NCI-H774 (cell line): Measurements from ENCODE around the gene FAF2.
"Not testable (repeated sequence)": the region's sequence is repeated elsewhere in the genome, so short reads cannot be mapped to it uniquely, and the experiment has no call there.

Experiments used
- DNase-seq: peaks from one replicate; lab custom pipeline; 2025; lab: John Stamatoyannopoulos, UW

The FAF2 gene

DNA sequence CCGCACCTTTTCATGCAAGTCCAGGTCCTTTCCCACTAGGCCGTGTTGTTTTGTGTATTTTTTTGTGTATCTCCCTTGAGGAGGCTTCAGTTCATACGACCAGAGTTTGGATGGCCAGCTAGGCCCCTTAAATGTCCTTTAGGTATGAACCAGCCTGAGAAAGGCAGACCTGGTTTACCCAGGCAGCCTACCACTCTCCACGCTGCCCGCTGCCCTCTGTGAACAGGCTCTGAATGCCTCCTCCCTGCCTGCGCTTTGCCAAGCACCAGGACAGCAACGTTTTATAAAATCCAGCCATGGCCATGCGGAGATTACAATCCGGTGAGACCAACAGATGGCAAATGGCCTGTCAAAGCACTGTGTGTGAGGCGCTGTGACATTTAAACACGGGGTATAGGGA, 31.2 kb upstream of the FAF2 start:
- no peak for DNase-seq

- DNase-seq = no peak
These were observed 29.9 kb upstream of the FAF2 start for GRCh38 chr5:176418251-176418650.

DNA sequence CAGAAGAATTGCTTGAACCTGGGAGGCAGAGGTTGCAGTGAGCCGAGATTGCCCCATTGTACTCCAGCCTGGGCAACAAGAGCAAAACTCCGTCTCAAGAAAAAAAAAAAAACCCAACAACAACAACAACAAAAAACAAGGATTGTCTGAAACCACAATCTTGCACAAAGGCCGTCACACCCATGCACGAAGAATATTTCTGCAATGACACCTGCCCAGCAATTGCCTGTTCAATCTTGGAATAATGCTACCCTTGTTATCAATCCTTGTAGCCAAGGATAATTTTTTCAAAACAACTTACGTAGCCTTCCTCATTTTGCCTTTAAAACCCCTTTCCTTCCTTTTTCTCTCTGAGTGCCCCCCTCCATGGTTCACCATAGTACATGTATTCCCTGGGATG, 28.1 kb upstream of the FAF2 start:
- no peak for DNase-seq

- DNase-seq = no peak
These were observed 27.1 kb upstream of the FAF2 start for GRCh38 chr5:176420972-176421544.

- no peak for DNase-seq
These were observed 24.0 kb upstream of the FAF2 start for GRCh38 chr5:176424181-176424580.

- no peak for DNase-seq
These were observed 23.0 kb upstream of the FAF2 start for GRCh38 chr5:176425138-176425537.

DNA sequence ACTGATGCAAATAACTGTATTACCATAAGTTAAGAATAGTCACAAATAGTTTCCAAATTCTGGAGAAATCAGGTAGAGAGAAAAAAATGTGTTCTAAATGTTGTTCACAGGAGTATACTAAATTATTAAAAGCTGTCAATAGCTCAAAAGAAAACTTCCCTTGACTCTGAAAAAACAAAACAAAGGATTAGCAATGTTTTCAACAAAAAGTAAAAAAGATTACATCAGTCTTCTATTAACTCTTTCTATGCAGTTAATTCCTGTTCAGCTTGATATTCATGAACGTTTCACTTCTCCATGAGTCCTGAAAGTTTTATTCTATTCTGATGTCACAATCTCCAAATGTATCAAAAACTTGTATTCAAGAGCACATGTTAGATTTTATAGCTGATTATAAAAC, 22.4 kb upstream of the FAF2 start:
- DNase-seq = no peak

- no peak for DNase-seq
These were observed 21.3 kb upstream of the FAF2 start for GRCh38 chr5:176426876-176427275.

DNA sequence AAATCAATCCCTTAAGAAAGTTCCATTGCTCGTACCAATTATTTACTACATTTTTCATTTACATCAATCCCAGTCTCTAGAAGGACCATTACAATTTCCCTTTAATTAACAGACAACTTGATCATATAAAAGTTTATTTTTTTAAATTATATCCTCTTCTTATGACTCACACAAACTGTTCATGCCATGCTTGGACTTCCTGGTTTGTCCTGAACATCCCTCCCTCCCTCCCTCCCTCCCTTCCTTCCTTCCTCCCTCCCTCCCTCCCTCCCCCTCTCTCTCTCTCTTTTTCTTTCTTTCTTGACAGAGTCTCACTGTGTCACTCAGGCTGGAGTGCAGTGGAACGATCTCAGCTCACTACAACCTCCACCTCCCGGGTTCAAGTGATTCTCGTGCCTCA, 20.2 kb upstream of the FAF2 start:
- no peak for DNase-seq

GRCh38 chr5:176429972-176430371, 18.2 kb upstream of the FAF2 start:
- no peak for DNase-seq

DNA sequence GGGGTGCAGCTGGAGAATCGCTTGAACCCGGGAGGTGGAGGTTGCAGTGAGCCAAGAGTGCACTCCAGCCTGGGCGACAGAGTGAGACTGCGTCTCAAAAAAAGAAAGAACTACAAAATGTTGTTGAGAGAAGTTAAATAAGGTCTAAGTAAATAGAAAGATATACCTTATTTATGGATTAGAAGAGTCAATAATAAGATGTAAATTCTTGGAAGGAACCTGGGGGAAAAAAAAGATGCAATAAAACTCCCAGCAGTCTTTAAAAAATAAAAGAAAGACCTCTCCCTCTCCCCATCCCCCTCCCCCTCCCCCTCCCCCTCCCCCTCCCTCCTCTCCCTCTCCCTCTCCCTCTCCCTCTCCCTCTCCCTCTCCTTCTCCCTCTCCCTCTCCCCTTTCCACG, 15.5 kb upstream of the FAF2 start:
- DNase-seq = no peak

- no peak for DNase-seq
These were observed 11.5 kb upstream of the FAF2 start for GRCh38 chr5:176436656-176437055.

GRCh38 chr5:176438959-176439757, 9.0 kb upstream of the FAF2 start:
- no peak for DNase-seq

DNA sequence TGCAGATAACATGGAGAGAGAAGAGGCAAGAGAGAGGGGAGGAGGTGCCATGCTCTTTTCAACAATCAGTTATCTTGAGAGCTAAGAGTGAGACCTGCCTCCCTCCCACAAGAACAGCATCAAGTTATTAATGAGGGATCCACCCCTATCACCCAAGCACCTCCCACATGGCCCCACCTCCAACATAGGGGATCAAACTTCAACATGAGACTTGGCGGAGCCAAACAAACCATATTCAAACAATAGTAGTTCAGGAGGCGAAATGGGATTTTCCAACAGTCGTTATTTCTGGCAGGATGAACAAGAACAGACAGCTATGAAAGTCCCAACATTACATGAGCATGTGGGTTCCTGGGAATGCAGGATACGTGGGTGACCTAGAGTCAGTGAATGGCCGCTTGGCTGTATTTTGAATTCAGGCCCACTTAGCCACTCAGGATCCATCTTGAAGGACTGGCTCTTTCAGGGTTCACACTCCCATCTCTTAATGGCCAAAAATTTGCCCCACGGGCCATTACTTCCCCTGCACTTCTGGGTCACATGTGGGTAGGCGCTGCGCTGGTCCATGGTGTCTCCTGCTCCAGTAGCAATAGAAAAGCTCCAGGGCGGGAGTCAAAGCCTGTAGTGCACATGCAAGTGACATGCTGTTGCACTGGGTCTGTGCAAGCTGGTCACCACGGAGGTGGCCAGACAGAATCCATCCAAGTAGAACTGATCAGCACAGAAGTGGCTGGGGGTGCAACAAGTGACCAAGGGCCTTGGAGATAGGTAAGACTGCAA, 7.1 kb upstream of the FAF2 start:
- no peak for DNase-seq

GRCh38 chr5:176441921-176442323, 6.3 kb upstream of the FAF2 start:
- DNase-seq = no peak

DNA sequence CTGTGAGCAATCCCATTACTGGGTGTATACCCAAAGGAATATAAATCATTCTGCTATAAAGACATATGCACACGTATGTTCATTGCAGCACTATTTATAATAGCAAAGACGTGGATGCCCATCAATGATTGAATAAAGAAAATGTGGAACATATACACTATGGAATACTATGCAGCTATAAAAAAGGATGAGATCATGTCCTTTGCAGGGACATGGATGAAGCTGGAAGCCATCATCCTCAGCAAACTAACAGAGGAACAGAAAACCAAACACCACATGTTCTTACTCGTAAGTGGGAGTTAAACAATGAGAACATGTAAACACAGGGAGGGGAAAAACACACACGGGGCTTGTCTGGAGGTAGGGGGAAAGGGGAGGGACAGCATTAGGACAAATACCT, 5.3 kb upstream of the FAF2 start:
- not testable (repeated sequence) for DNase-seq

GRCh38 chr5:176444742-176445141, 3.4 kb upstream of the FAF2 start:
- DNase-seq = no peak

- DNase-seq = no peak
These were observed 2.0 kb upstream of the FAF2 start for GRCh38 chr5:176446028-176446665.

GRCh38 chr5:176446884-176447590, 1.1 kb upstream of the FAF2 start:
- no peak for DNase-seq

DNA sequence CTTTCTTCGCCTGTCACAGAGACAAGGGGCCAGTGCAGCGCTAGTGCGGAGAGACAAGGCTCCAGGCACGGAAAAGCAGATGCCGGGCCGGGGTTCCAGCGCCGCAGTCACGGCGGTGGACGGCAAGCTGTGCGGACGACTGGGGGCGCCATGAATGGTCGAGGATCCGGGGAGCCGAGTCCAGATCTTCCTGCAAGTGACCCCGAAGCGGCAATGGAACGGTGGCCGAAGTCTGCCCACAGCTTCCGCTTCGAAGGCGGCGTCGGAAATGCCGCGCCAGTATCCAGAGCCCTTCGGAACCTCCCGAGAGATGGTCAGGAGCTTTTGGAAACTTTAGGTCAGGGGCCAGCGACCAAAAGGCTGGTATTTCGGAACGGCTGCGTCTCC, 601 bp upstream of the FAF2 start:
- DNase-seq = no peak

GRCh38 chr5:176450077-176450476, 1.9 kb downstream of the FAF2 start:
- no peak for DNase-seq
